GM19025 (cell line): ENCODE measurements around the gene RNF43.

Experiments used
- ATAC-seq: cut with Tn5 transposase; IDR thresholded peaks from one replicate; pipeline ENCODE4 v1.9.1; 2021; ENCODE audit warnings: mild to moderate bottlenecking, low read depth, moderate library complexity; ENCODE audit not compliant: unreplicated experiment

The RNF43 gene

GRCh38 chr17:58368860-58369213 lies 48.5 kb downstream of the RNF43 start:
- no peak for ATAC-seq
